ENCODE measurements around the gene CCDC61.
A peak's percentile ranks its signal among the peaks of the same experiment; 100 is the strongest.

Gene CCDC61

DNA sequence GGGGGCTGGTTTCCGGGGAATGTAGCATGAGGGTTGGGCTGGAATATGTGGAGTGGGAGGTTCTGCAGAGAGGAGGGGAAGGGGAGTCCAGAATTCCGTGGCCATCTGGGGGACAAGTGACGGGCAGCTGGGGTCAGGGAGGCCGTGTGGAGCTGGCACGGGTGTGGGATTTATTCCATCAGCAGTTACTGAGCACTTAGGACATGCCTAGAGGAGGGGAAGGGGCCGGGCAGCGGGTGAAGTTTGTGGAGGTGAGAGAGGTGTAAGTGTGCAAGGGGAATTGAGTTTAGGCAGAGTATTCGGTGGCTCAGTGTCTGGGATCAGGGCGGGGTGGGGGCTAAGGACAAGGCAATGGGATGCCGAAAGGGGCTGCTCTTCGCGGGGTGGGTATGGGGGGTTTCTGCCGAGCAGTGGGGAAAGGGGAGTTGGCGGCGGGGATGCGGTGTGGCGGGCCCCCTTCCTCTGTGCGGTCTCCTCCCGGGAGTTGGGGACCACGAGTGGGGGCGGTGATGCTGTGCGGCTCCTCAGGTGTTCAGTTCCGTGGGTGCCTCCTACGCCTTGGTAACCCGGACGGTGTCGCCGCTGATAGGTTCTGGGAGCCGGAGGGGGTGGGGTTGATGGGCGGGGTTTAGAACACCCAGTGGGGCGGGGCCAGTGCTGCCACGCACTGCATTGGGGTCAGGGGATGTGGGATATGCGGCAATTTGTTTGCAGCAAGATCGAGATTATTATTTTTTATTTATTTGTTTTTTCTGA lies 5.4 kb downstream of the CCDC61 start:
- TF ChIP-seq CTCF (IDR thresholded peaks at IDR 0.05; ENCODE audit: low read length, missing control alignments): no peak
- peak overlapping the region; percentile 12 for H3K4me3 ChIP-seq (replicated peaks; ENCODE audit: low read depth, low read length)
- DNase-seq (ENCODE audit: low read depth): no peak

DNA sequence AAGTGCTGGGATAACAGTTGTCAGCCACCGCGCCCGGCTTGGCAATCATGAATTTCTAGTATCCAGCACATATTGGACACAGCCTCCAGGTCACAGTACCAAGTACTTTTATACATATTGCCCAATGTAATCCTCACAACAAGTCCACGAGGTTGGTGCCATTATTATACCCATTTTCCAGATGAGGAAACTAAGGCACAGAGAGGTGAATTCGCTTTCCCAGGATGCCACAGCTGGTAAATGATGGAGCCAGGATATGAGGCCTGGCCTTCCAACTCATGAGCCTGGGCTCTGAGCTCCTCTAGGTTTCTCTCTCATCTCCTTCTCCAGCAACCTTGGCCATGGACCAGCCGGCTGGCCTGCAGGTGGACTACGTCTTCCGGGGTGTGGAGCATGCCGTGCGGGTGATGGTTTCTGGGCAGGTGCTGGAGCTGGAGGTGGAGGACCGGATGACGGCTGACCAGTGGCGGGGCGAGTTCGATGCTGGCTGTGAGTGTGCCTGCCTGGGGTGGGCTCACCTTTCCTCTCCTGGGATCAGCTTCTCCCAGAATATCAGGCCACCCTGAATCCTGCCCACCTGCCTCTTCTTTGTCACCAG lies 7.5 kb downstream of the CCDC61 start:
- H3K4me3 ChIP-seq (replicated peaks; ENCODE audit: low read depth, low read length): no peak overlapping the region
- DNase-seq (ENCODE audit: low read depth): no peak
- TF ChIP-seq CTCF (IDR thresholded peaks at IDR 0.05; ENCODE audit: low read length, missing control alignments): no peak

DNA sequence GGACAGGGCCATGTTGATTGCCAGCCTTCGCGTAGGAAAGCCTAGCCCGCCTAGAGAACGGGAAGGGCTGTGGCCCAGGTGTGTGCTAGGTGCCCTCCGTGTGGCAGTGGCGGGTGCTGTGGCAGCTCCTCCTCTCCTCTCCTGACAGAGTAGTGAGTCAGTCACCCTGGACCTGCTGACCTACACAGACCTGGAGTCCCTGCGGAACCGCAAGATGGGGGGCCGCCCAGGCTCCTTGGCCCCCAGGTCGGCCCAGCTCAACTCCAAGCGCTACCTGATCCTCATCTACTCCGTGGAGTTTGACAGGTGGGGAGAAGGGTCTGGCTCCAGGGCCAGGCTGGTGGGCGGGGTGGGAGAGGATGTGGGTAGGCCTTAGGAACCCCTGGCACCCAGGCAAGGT lies 11.1 kb downstream of the CCDC61 start:
- DNase-seq (ENCODE audit: low read depth): no peak
- TF ChIP-seq CTCF (IDR thresholded peaks at IDR 0.05; ENCODE audit: low read length, missing control alignments): no peak
- no peak overlapping the region for H3K4me3 ChIP-seq (replicated peaks; ENCODE audit: low read depth, low read length)

DNA sequence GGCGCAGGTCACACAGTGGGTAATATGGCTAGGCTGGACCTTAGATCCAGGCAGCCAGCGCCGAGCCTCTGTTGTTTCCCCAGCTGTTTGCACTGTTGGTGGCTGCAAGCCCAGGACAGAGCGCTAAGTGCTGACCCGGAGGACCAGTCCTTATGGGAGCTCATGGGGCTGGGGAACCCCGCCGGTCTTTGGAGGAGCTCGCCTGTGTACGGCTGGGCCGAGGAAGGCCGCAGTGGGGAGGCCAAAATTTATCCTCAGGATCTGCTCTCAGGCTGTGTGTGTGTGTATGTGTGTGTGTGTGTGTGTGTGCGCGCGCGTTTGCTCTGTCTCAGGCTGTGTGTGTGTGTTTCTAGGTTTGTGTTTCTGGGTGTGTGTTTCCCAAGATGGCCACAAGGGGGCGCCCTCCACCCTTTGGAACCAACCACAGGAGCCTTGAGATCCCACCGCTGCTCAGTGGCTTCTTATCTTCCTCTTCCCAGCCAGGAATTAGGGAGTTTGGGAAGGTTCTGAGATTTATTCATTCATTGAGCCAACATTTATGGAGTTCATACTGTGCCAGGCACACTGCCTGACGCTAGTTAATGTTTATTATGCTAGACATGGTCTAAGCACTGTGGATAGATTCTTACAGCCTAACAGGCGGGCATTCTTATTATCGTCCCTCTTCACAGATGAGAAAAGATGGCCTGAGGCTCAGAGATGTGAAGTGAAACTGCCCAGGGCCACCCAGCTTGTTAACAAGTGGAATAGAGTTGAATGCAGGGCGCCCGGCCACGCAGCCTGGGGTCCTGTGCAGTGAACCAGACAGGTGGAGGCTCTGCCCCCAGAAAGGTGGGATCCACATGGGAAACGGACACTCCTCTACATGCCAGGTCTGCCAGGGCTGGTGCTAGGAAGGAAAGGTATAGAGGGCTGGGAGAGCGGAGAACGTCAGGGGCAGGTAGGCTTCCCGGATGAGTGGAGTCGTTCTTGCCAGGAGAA lies 14.6 kb downstream of the CCDC61 start:
- DNase-seq (ENCODE audit: low read depth): peak; percentile 82
- H3K4me3 ChIP-seq (replicated peaks; ENCODE audit: low read depth, low read length): no peak overlapping the region
- TF ChIP-seq CTCF (IDR thresholded peaks at IDR 0.05; ENCODE audit: low read length, missing control alignments): peak; percentile 81

DNA sequence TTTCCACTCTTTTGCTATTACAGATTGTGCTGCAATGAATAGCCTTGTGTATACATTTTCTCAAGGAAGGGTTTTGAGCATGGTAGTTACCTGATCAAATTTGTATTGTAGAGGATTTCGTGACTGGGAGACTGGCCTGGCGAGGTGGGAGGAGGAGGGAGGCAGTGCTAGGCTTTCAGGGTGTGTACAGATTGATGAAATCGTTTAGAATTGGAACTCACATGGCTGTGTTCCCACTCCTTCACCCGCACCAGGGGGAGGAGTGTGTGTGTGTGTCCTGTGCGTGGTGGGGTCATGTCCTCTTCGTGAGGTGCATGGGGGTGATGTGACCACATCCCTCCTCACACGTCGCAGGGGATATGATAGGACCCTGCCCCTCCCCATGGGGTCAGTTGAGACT lies 19.3 kb downstream of the CCDC61 start:
- DNase-seq (ENCODE audit: low read depth): no peak
- no peak for TF ChIP-seq CTCF (IDR thresholded peaks at IDR 0.05; ENCODE audit: low read length, missing control alignments)

GRCh38 chr19:46014941-46015686 lies 19.8 kb downstream of the CCDC61 start:
- TF ChIP-seq CTCF (IDR thresholded peaks at IDR 0.05; ENCODE audit: low read length, missing control alignments): no peak
- DNase-seq (ENCODE audit: low read depth): peak; percentile 16
- no peak overlapping the region for H3K4me3 ChIP-seq (replicated peaks; ENCODE audit: low read depth, low read length)

More for the DNA sequence above, 19.3 kb downstream of the CCDC61 start:
- H3K4me3 ChIP-seq (replicated peaks; ENCODE audit: low read depth, low read length): no peak overlapping the region

Data from fibroblast of pulmonary artery (primary cell).